Measurements from ENCODE around the gene ESPL1.

The ESPL1 gene

GRCh38 chr12:53224897-53225634 lies 43.0 kb upstream of the ESPL1 start:
- DNase-seq (ENCODE audit: low read depth) = no peak
- H3K4me3 ChIP-seq (ENCODE audit: low read depth, low read length) = no peak overlapping the region
- no peak for TF ChIP-seq CTCF (IDR thresholded peaks at IDR 0.05; ENCODE audit: control insufficient read depth, extremely low read depth, insufficient read depth)

- DNase-seq (ENCODE audit: low read depth) = no peak
- no peak for TF ChIP-seq CTCF (IDR thresholded peaks at IDR 0.05; ENCODE audit: control insufficient read depth, extremely low read depth, insufficient read depth)
- no peak overlapping the region for H3K4me3 ChIP-seq (ENCODE audit: low read depth, low read length)
Measured at GRCh38 chr12:53225635-53226424, 42.3 kb upstream of the ESPL1 start.

- no peak overlapping the region for H3K4me3 ChIP-seq (ENCODE audit: low read depth, low read length)
- no peak for DNase-seq (ENCODE audit: low read depth)
- TF ChIP-seq CTCF (IDR thresholded peaks at IDR 0.05; ENCODE audit: control insufficient read depth, extremely low read depth, insufficient read depth) = no peak
Measured at GRCh38 chr12:53226815-53227214, 41.3 kb upstream of the ESPL1 start.

- no peak overlapping the region for H3K4me3 ChIP-seq (ENCODE audit: low read depth, low read length)
- no peak for TF ChIP-seq CTCF (IDR thresholded peaks at IDR 0.05; ENCODE audit: control insufficient read depth, extremely low read depth, insufficient read depth)
- DNase-seq (ENCODE audit: low read depth) = no peak
Measured at GRCh38 chr12:53227341-53227740, 40.8 kb upstream of the ESPL1 start.

- H3K4me3 ChIP-seq (ENCODE audit: low read depth, low read length) = no peak overlapping the region
- TF ChIP-seq CTCF (IDR thresholded peaks at IDR 0.05; ENCODE audit: control insufficient read depth, extremely low read depth, insufficient read depth) = no peak
- no peak for DNase-seq (ENCODE audit: low read depth)
Measured at GRCh38 chr12:53227836-53228235, 40.3 kb upstream of the ESPL1 start.

- DNase-seq (ENCODE audit: low read depth) = no peak
- no peak for TF ChIP-seq CTCF (IDR thresholded peaks at IDR 0.05; ENCODE audit: control insufficient read depth, extremely low read depth, insufficient read depth)
- H3K4me3 ChIP-seq (ENCODE audit: low read depth, low read length) = no peak overlapping the region
Measured at GRCh38 chr12:53229454-53229853, 38.6 kb upstream of the ESPL1 start.
